CD4-positive, alpha-beta T cell treated with Interleukin-17A for 1 hour (primary cell): ENCODE data around the gene PAMR1.

Experiments
- DNase-seq: peaks from one replicate; pipeline ENCODE4 v3.0.0-alpha.2; 2020

Gene PAMR1

GRCh38 chr11:35433588-35433987, 91.8 kb downstream of the PAMR1 start:
- no peak for DNase-seq

GRCh38 chr11:35432464-35432863, 93.0 kb downstream of the PAMR1 start:
- no peak for DNase-seq

- DNase-seq: no peak
Observed at GRCh38 chr11:35427071-35427470, 98.3 kb downstream of the PAMR1 start.

- no peak for DNase-seq
Observed at GRCh38 chr11:35426351-35426750, 99.1 kb downstream of the PAMR1 start.

- no peak for DNase-seq
Observed at GRCh38 chr11:35425603-35426212, 99.7 kb downstream of the PAMR1 start.

GRCh38 chr11:35424157-35424940, 101.1 kb downstream of the PAMR1 start:
- no peak for DNase-seq

- DNase-seq: no peak
Observed at GRCh38 chr11:35420371-35420770, 105.0 kb downstream of the PAMR1 start.

GRCh38 chr11:35419830-35420333, 105.5 kb downstream of the PAMR1 start:
- no peak for DNase-seq

- no peak for DNase-seq
Observed at GRCh38 chr11:35419184-35419829, 106.1 kb downstream of the PAMR1 start, which contains the start of gene SLC1A2. SLC1A2 (minus strand) TSS chr11:35419558; CDS start chr11:35418966, 592 bp downstream.

- no peak for DNase-seq
Observed at GRCh38 chr11:35418282-35419183, 106.9 kb downstream of the PAMR1 start.

GRCh38 chr11:35415487-35415886, 109.9 kb downstream of the PAMR1 start:
- no peak for DNase-seq

GRCh38 chr11:35414776-35415175, 110.6 kb downstream of the PAMR1 start:
- DNase-seq: no peak

- DNase-seq: no peak
Observed at GRCh38 chr11:35414311-35414710, 111.1 kb downstream of the PAMR1 start.

GRCh38 chr11:35413598-35413997, 111.8 kb downstream of the PAMR1 start:
- DNase-seq: no peak

GRCh38 chr11:35412285-35412684, 113.1 kb downstream of the PAMR1 start:
- DNase-seq: no peak

- DNase-seq: no peak
Observed at GRCh38 chr11:35407041-35407440, 118.4 kb downstream of the PAMR1 start.

- no peak for DNase-seq
Observed at GRCh38 chr11:35404388-35404775, 121.0 kb downstream of the PAMR1 start.

GRCh38 chr11:35403765-35404387, 121.5 kb downstream of the PAMR1 start:
- no peak for DNase-seq

GRCh38 chr11:35402751-35403660, 122.4 kb downstream of the PAMR1 start:
- DNase-seq: no peak

GRCh38 chr11:35398881-35399280, 126.5 kb downstream of the PAMR1 start:
- DNase-seq: no peak

- DNase-seq: no peak
Observed at GRCh38 chr11:35394941-35395340, 130.5 kb downstream of the PAMR1 start.
